Glutamatergic neuron (in vitro differentiated cells): ENCODE results near the gene DNAJC4. TPM values are rescaled to one million over a fixed set of nuclear protein-coding genes. Genes with fewer than 3 reads are reported as not detected.

Experiments
- DNase-seq: peaks from one replicate; pipeline ENCODE4 v3.0.0; 2022
- H3K27ac Mint-ChIP-seq: one replicate; pipeline ENCODE4 v1.8.0; 2020; ENCODE audit warnings: mild to moderate bottlenecking, mixed read lengths, inconsistent platforms; ENCODE audit not compliant: unreplicated experiment
- H3K27me3 Mint-ChIP-seq: one replicate; pipeline ENCODE4 v1.8.0; 2020; ENCODE audit warnings: mild to moderate bottlenecking, moderate library complexity, mixed read lengths, inconsistent platforms; ENCODE audit not compliant: unreplicated experiment
- H3K36me3 Mint-ChIP-seq: one replicate; pipeline ENCODE4 v1.8.0; 2020; ENCODE audit warnings: mild to moderate bottlenecking, mixed read lengths, inconsistent platforms; ENCODE audit not compliant: unreplicated experiment
- H3K4me1 Mint-ChIP-seq: one replicate; pipeline ENCODE4 v1.8.0; 2020; ENCODE audit warnings: mild to moderate bottlenecking, low read depth, mixed read lengths, inconsistent platforms; ENCODE audit not compliant: unreplicated experiment
- H3K4me3 Mint-ChIP-seq: one replicate; pipeline ENCODE4 v1.8.0; 2020; ENCODE audit warnings: mild to moderate bottlenecking, mixed read lengths, inconsistent platforms; ENCODE audit not compliant: unreplicated experiment
- H3K9me3 Mint-ChIP-seq: one replicate; pipeline ENCODE4 v1.8.0; 2020; ENCODE audit warnings: mild to moderate bottlenecking, moderate library complexity, mixed read lengths, inconsistent platforms; ENCODE audit not compliant: unreplicated experiment
- total RNA-seq: library from RNA; stranded (reverse); fragmentation: NEBNext Ultra II Directional; extraction: Animal tissue kit (Norgen Biotek cat#: 25700); gene quantifications from one replicate; pipeline ENCODE4 v1.2.1, GENCODE V29; 2021; ENCODE audit not compliant: unreplicated experiment
- TF ChIP-seq, protein P1 (sequence below): fragments of 200-600 bp; sonication (generic); IDR thresholded peaks from one replicate; pipeline ENCODE4 v1.5.0; 2021; ENCODE audit not compliant: partially characterized antibody, unreplicated experiment

DNAJC4 gene
- total RNA-seq, 1 donor from 2014 or later, result 30.5 TPM

DNA sequence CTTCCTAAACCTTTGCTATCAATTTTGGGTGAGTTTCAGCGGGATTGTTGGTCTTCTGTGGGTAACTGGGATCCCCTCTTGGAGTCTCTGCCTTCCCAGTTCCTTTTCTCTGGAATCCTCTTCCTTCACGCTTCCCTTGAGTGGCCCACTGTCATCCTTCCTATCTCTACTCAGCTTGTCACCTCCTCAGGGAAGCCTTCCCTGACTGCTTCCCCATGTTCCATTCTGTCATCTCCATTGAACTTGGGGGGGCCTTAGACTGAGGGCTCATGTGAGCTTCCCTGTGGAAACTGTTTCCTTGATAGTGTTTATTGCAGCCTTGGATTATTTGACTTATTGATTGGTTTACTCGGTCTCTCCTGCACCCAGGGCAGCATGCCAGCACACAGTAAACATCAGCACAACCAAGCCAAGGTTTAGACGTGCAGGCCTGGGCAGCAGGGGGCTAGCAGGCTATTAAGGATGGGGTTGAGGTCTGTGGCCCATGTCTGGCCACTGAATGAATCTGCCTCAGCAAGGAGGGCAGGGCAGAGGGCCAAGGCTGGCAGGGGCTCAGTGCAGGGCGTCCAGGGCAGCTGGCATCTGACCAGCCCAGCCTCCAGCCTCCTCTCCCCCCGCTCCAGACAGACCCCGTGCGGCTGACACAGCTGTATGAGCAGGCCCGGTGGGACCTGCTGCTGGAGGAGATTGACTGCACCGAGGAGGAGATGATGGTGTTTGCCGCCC lies 11.6 kb upstream of the DNAJC4 start:
- H3K36me3 Mint-ChIP-seq, result no peaks in the 10 kb centered on the region
- no peaks in the 10 kb centered on the region for H3K4me1 Mint-ChIP-seq
- H3K9me3 Mint-ChIP-seq, result no peaks in the 10 kb centered on the region
- H3K4me3 Mint-ChIP-seq, result no peak overlapping the region
- no peak overlapping the region for H3K27ac Mint-ChIP-seq
- DNase-seq, result no peak
- H3K27me3 Mint-ChIP-seq, result peaks cover 1% of the 10 kb centered on the region
- TF ChIP-seq, protein P1, sequence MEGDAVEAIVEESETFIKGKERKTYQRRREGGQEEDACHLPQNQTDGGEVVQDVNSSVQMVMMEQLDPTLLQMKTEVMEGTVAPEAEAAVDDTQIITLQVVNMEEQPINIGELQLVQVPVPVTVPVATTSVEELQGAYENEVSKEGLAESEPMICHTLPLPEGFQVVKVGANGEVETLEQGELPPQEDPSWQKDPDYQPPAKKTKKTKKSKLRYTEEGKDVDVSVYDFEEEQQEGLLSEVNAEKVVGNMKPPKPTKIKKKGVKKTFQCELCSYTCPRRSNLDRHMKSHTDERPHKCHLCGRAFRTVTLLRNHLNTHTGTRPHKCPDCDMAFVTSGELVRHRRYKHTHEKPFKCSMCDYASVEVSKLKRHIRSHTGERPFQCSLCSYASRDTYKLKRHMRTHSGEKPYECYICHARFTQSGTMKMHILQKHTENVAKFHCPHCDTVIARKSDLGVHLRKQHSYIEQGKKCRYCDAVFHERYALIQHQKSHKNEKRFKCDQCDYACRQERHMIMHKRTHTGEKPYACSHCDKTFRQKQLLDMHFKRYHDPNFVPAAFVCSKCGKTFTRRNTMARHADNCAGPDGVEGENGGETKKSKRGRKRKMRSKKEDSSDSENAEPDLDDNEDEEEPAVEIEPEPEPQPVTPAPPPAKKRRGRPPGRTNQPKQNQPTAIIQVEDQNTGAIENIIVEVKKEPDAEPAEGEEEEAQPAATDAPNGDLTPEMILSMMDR, result no peak

DNA sequence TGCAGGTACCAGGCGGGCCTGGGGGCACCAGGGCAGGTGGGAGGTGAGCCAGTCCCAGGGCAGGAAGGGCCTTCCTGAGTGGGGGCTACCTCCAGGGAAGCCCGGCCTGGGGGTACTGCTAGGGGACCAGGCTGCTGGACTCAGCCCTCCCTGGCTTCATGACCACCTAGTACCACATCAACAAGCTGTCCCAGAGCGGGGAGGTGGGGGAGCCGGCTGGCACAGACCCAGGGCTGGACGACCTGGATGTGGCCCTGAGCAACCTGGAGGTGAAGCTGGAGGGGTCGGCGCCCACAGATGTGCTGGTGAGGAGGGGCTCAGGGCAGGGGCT lies 11.0 kb upstream of the DNAJC4 start:
- peaks cover 2% of the 10 kb centered on the region for H3K27me3 Mint-ChIP-seq
- no peaks in the 10 kb centered on the region for H3K9me3 Mint-ChIP-seq
- TF ChIP-seq, protein P1, result no peak
- no peaks in the 10 kb centered on the region for H3K4me1 Mint-ChIP-seq
- no peak for DNase-seq
- H3K4me3 Mint-ChIP-seq, result no peak overlapping the region
- H3K27ac Mint-ChIP-seq, result no peak overlapping the region
- no peaks in the 10 kb centered on the region for H3K36me3 Mint-ChIP-seq

DNA sequence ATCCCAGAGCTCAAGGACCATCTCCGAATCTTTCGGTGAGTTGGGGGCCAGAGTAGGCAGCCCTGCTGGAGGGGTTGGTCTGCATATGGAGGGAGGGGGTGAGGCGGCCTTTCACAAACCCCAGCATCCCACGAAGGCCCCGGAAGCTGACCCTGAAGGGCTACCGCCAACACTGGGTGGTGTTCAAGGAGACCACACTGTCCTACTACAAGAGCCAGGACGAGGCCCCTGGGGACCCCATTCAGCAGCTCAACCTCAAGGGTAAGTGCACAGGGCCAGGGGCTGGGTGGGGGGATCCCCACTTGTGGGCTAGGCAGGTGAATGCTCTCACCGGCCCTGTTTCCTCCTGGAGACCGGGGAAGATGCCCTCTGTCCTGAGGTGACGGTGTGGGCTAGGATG lies 10.6 kb upstream of the DNAJC4 start:
- no peaks in the 10 kb centered on the region for H3K36me3 Mint-ChIP-seq
- no peaks in the 10 kb centered on the region for H3K4me1 Mint-ChIP-seq
- H3K4me3 Mint-ChIP-seq, result no peak overlapping the region
- no peaks in the 10 kb centered on the region for H3K9me3 Mint-ChIP-seq
- peaks cover 2% of the 10 kb centered on the region for H3K27me3 Mint-ChIP-seq
- TF ChIP-seq, protein P1, result no peak
- no peak overlapping the region for H3K27ac Mint-ChIP-seq
- DNase-seq, result no peak

DNA sequence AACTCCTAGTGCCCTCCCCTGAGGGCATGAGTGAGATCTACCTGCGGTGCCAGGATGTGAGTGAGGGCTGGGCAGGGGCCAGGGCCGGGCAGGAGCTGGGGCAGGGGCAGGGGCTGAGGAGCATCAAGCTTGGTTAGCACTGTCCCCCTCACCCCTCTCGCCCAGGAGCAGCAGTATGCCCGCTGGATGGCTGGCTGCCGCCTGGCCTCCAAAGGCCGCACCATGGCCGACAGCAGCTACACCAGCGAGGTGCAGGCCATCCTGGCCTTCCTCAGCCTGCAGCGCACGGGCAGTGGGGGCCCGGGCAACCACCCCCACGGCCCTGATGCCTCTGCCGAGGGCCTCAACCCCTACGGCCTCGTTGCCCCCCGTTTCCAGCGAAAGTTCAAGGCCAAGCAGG lies 10.1 kb upstream of the DNAJC4 start:
- no peak for DNase-seq
- H3K4me3 Mint-ChIP-seq, result no peak overlapping the region
- peaks cover 2% of the 10 kb centered on the region for H3K27me3 Mint-ChIP-seq
- H3K9me3 Mint-ChIP-seq, result no peaks in the 10 kb centered on the region
- no peaks in the 10 kb centered on the region for H3K4me1 Mint-ChIP-seq
- TF ChIP-seq, protein P1, result no peak
- H3K27ac Mint-ChIP-seq, result no peak overlapping the region
- H3K36me3 Mint-ChIP-seq, result no peaks in the 10 kb centered on the region

DNA sequence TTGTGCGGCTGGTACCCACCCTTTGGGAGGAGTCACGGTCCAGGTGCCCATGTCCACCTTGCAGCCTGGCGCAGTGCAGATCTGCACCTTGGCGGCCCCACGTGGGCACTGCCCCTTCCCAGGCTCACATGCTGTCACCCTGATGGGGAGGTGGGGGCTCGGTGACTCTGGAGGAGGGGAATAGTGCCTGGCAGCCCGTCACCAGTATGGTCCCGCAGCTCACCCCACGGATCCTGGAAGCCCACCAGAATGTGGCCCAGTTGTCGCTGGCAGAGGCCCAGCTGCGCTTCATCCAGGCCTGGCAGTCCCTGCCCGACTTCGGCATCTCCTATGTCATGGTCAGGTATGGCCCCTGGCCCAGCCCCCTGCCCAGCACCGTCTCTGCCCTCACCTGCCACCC lies 9.6 kb upstream of the DNAJC4 start:
- no peak for DNase-seq
- TF ChIP-seq, protein P1, result no peak
- Mint-ChIP-seq H3K27me3 (peaks cover 2% of the 10 kb centered on the region), H3K4me1 (no peaks in the 10 kb centered on the region), H3K4me3 (no peak overlapping the region), H3K36me3 (no peaks in the 10 kb centered on the region), H3K9me3 (no peaks in the 10 kb centered on the region), H3K27ac (no peak overlapping the region)
